ENCODE results near the gene HMGB2.

GRCh38 chr4:173288296-173288695 lies 45.9 kb downstream of the HMGB2 start:
- TF ChIP-seq POLR2A (IDR thresholded peaks at IDR 0.05) (no peak), CTCF (IDR thresholded peaks at IDR 0.05) (peak in 4 of 7 experiments; percentile 8 to 25 (median 16))

Data from body of pancreas (tissue), 4 donors.